Ishikawa (cell line): ENCODE results near the gene HDLBP.

ENCODE experiments used
- CEBPB ChIP-seq: IDR thresholded peaks from 2 replicates; pipeline ENCODE4 v1.6.1; 2012
- EGR1 ChIP-seq: IDR thresholded peaks from 2 replicates; pipeline ENCODE4 v1.6.1; 2012
- EP300 ChIP-seq: IDR thresholded peaks from 2 replicates; pipeline ENCODE4 v1.6.1; 2012; ENCODE audit warnings: borderline replicate concordance
- FOXM1 ChIP-seq: IDR thresholded peaks from 2 replicates; pipeline ENCODE4 v1.6.1; 2012; ENCODE audit warnings: low read depth, borderline replicate concordance
- MAX ChIP-seq: IDR thresholded peaks from 2 replicates; pipeline ENCODE4 v1.6.1; 2012
- RAD21 ChIP-seq: IDR thresholded peaks from 2 replicates; pipeline ENCODE4 v1.6.1; 2012; ENCODE audit warnings: low read depth
- REST ChIP-seq: IDR thresholded peaks from 2 replicates; pipeline ENCODE4 v1.6.1; 2012; ENCODE audit warnings: low read depth, mild to moderate bottlenecking
- TAF1 ChIP-seq: IDR thresholded peaks from 2 replicates; pipeline ENCODE4 v1.6.1; 2012; ENCODE audit warnings: low read depth, mild to moderate bottlenecking
- TCF12 ChIP-seq: IDR thresholded peaks from 2 replicates; pipeline ENCODE4 v1.6.1; 2012; ENCODE audit warnings: low read depth
- USF1 ChIP-seq: IDR thresholded peaks from 2 replicates; pipeline ENCODE4 v1.6.1; 2012
- YY1 ChIP-seq: IDR thresholded peaks from 2 replicates; pipeline ENCODE4 v1.6.1; 2012; ENCODE audit warnings: low read depth
- ZBTB7A ChIP-seq: IDR thresholded peaks from 2 replicates; pipeline ENCODE4 v1.6.1; 2012; ENCODE audit warnings: low read depth

- no peak for TF ChIP-seq EP300
- TF ChIP-seq TCF12, result no peak
- no peak for TF ChIP-seq TAF1
- TF ChIP-seq FOXM1, result no peak
- TF ChIP-seq MAX, result no peak
- no peak for TF ChIP-seq RAD21
- no peak for TF ChIP-seq CEBPB
- TF ChIP-seq EGR1, result no peak
- TF ChIP-seq REST, result no peak
- no peak for TF ChIP-seq USF1
- TF ChIP-seq YY1, result no peak
- no peak for TF ChIP-seq ZBTB7A
Measured at GRCh38 chr2:241260911-241261310, 54.6 kb downstream of the HDLBP start.
